Peyer's patch (tissue), 4 donors: ENCODE data around the gene NAB1. TPM values are rescaled to one million over a fixed set of nuclear protein-coding genes. Genes with fewer than 3 reads are reported as not detected.

Source experiments
- DNase-seq, 3 donors: peaks; one replicate each; pipeline ENCODE4 v3.0.0-alpha.2; 2017 to 2019
- H3K27ac ChIP-seq, 4 donors: fragments of 200-600 bp; sonication (generic); one replicate each; pipeline ENCODE4 v1.5.1; 2016 to 2019
- H3K27me3 ChIP-seq, 2 donors: fragments of 200-600 bp; sonication (generic); one replicate each; pipeline ENCODE4 v1.5.1; 2019
- H3K36me3 ChIP-seq, 3 donors: fragments of 200-600 bp; sonication (generic); one replicate each; pipeline ENCODE4 v1.5.1; 2016 to 2019
- H3K4me1 ChIP-seq, 4 donors: fragments of 200-600 bp; sonication (generic); one replicate each; pipeline ENCODE4 v1.5.1; 2016 to 2019
- H3K4me3 ChIP-seq, 4 donors: fragments of 200-600 bp; sonication (generic); 1 replicate in 3 of 4; 2 replicates in 1 of 4; pipeline ENCODE4 v1.5.1; 2016 to 2019; ENCODE audit warnings: mild to moderate bottlenecking in 1 of 4
- H3K9me3 ChIP-seq, 4 donors: fragments of 200-600 bp; sonication (generic); one replicate each; pipeline ENCODE4 v1.5.1; 2016 to 2019; ENCODE audit warnings: mild to moderate bottlenecking in 1 of 4
- POLR2A ChIP-seq, 2 donors: fragments of 450-650 bp; IDR thresholded peaks; one replicate each; pipeline ENCODE4 v1.5.1; 2017; ENCODE audit warnings: antibody characterized with exemption in 2 of 2, mild to moderate bottlenecking in 2 of 2, moderate library complexity in 2 of 2
- total RNA-seq, 4 donors: library from RNA; depleted of rRNA; stranded (reverse); fragments of >200 nt; gene quantifications; one replicate each; pipeline ENCODE4 v1.1.0, GENCODE V29; 2016
- TF ChIP-seq, protein P1 (sequence below), 6 experiments: fragments of 450-650 bp in 4 of 6; fragments of 200-600 bp in 2 of 6; sonication (generic) in 1 of 6; IDR thresholded peaks; one replicate each; pipeline ENCODE4 v1.5.1; 2017 to 2019; ENCODE audit warnings: antibody characterized with exemption in 6 of 6, mild to moderate bottlenecking in 3 of 6, moderate library complexity in 1 of 6

The NAB1 gene
- total RNA-seq, 4 donors from 2014 or later = 23.1 to 86.6 (median 31.3) TPM

DNA sequence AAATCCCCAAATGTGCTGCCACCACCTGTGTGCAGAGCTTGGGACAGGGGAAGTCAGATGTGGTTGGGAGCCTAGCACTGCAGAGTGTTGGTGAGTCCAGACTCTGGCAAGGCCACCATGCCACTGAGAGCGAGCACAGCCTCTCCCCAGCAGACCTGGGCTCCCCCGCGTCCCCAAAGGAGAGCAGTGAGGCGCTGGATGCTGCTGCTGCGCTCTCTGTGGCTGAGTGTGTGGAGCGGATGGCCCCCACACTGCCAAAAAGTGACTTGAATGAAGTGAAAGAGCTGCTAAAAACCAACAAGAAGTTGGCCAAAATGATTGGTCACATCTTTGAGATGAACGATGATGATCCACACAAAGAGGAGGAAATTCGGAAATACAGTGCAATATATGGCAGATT is 10.7 kb downstream of the NAB1 start:
- Histone ChIP-seq H3K9me3 (no peaks in the 10 kb centered on the region), H3K27ac (no peak overlapping the region), H3K4me3 (no peak overlapping the region), H3K36me3 (peaks cover 0 to 5% (median 0%) of the 10 kb centered on the region in 3 donors), H3K27me3 (no peaks in the 10 kb centered on the region), H3K4me1 (peaks cover 0 to 14% (median 0%) of the 10 kb centered on the region in 4 donors)
- no peak for DNase-seq
- TF ChIP-seq POLR2A (IDR thresholded peaks at IDR 0.05) = no peak

DNA sequence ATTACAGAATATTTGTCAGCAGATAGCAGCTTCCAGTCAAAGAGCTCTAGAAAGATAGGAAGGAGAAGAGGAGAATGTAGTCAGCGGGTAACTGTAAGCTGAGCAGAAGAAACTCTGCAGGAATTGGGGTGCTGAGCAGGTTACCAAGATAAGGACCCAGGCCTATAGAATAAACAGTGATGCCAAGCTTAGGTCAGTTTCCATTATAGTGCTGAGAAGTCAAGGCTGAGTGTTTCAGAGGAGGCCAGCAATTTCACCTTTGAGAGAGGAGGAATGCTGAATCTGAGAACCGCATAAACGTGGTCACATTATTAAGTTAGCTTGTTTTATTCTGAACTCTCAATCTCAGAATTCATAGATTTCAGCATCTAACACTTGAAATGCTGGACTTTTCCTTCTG is 13.9 kb downstream of the NAB1 start:
- H3K4me1 ChIP-seq = peaks cover 0 to 5% (median 0%) of the 10 kb centered on the region in 4 donors
- H3K9me3 ChIP-seq = no peaks in the 10 kb centered on the region
- peaks cover 0 to 5% (median 0%) of the 10 kb centered on the region in 3 donors for H3K36me3 ChIP-seq
- no peak for DNase-seq
- TF ChIP-seq POLR2A (IDR thresholded peaks at IDR 0.05) = no peak
- TF ChIP-seq, protein P1, sequence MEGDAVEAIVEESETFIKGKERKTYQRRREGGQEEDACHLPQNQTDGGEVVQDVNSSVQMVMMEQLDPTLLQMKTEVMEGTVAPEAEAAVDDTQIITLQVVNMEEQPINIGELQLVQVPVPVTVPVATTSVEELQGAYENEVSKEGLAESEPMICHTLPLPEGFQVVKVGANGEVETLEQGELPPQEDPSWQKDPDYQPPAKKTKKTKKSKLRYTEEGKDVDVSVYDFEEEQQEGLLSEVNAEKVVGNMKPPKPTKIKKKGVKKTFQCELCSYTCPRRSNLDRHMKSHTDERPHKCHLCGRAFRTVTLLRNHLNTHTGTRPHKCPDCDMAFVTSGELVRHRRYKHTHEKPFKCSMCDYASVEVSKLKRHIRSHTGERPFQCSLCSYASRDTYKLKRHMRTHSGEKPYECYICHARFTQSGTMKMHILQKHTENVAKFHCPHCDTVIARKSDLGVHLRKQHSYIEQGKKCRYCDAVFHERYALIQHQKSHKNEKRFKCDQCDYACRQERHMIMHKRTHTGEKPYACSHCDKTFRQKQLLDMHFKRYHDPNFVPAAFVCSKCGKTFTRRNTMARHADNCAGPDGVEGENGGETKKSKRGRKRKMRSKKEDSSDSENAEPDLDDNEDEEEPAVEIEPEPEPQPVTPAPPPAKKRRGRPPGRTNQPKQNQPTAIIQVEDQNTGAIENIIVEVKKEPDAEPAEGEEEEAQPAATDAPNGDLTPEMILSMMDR (IDR thresholded peaks at IDR 0.05) = no peak
- H3K27me3 ChIP-seq = no peaks in the 10 kb centered on the region
- H3K4me3 ChIP-seq = no peak overlapping the region
- H3K27ac ChIP-seq = no peak overlapping the region

DNA sequence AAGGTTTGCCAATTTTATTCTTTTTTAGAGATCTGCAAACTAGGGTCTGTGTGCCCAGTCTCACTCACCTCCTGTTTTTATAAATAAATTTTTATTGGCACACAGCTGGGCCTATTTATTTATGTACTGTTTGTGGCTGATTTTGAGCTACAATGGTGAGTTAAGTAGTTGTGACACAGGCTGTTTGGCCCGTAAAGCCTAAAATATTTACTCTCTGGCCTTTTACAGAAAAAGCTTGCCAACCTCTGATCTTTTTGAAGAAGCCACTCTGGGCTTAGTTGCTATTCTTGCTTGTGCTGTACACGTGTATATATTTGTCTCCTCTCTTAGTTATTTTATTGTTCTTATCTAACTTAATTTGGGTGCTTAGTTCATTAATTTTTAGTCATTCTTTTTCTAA is 14.5 kb downstream of the NAB1 start:
- Histone ChIP-seq H3K4me3 (no peak overlapping the region), H3K27ac (no peak overlapping the region), H3K9me3 (no peaks in the 10 kb centered on the region), H3K27me3 (no peaks in the 10 kb centered on the region), H3K36me3 (peaks cover 0 to 5% (median 0%) of the 10 kb centered on the region in 3 donors), H3K4me1 (no peaks in the 10 kb centered on the region)
- no peak for DNase-seq
- no peak for TF ChIP-seq POLR2A (IDR thresholded peaks at IDR 0.05)
- TF ChIP-seq, protein P1 (IDR thresholded peaks at IDR 0.05) = no peak

DNA sequence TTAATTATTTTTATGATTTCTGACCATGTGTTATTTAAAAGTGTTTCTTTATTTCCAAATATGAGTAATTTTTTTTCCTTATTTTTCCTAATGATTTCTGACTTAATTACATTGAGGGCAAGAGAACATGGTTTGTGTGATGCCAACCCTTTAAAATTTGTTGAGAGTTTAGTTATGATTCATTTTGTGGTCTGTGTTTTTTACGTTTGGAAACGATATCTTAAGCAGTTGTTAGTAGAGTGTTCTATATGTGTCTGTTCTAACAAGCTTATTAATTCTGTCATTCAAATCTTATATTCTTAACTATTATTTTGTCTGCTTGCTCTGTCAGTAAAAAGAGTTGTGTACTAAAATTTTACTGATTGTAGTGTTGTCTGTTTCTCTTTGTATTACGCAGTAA is 15.0 kb downstream of the NAB1 start:
- H3K36me3 ChIP-seq = peaks cover 0 to 5% (median 0%) of the 10 kb centered on the region in 3 donors
- no peaks in the 10 kb centered on the region for H3K9me3 ChIP-seq
- no peak overlapping the region for H3K4me3 ChIP-seq
- TF ChIP-seq, protein P1 (IDR thresholded peaks at IDR 0.05) = no peak
- TF ChIP-seq POLR2A (IDR thresholded peaks at IDR 0.05) = no peak
- no peaks in the 10 kb centered on the region for H3K27me3 ChIP-seq
- no peak for DNase-seq
- no peak overlapping the region for H3K27ac ChIP-seq
- no peaks in the 10 kb centered on the region for H3K4me1 ChIP-seq

DNA sequence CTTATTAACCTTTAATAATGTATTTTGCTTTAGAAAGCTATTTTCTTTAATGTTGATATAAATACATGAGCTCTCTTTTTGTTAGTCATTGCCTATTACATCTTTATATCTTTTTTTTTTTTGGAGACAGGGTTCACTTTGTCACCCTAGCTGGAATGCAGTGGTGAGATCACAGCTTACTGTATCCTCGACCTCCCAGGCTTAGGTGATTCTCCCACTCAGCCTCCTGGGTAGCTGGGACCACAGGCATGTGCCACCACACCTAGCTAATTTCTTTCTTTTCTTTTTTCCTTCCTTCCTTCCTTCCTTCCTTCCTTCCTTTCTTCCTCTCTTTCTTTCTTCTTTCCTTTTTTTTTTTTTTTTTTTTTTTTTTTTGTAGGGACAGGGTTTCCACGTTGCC is 15.4 kb downstream of the NAB1 start:
- Histone ChIP-seq H3K27me3 (no peaks in the 10 kb centered on the region), H3K27ac (no peak overlapping the region), H3K4me3 (no peak overlapping the region), H3K4me1 (no peaks in the 10 kb centered on the region), H3K9me3 (no peaks in the 10 kb centered on the region), H3K36me3 (peaks cover 0 to 4% (median 0%) of the 10 kb centered on the region in 3 donors)
- no peak for DNase-seq
- TF ChIP-seq POLR2A (IDR thresholded peaks at IDR 0.05) = no peak
- TF ChIP-seq, protein P1 (IDR thresholded peaks at IDR 0.05) = no peak

DNA sequence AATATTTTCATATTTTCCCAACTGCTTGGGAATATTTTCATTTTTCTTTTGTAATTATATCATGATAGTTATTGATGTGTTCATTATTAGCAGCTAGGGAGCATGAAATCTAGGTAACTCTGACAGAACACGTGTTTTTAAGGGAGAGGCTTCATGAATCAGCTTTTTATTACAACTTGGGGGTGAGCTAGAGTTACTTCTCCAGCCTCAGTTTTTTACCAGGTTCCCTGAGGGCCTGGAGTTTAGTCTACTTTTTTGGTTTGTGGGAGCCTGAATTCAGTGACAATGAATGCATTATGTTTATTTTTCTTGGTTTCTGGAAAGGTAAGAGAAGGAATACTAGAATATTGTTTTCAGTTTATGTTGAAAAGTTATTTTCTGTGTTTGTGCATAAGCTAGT is 18.0 kb downstream of the NAB1 start:
- no peak for DNase-seq
- H3K27ac ChIP-seq = no peak overlapping the region
- peaks cover 0 to 14% (median 0%) of the 10 kb centered on the region in 3 donors for H3K36me3 ChIP-seq
- no peaks in the 10 kb centered on the region for H3K27me3 ChIP-seq
- no peaks in the 10 kb centered on the region for H3K9me3 ChIP-seq
- TF ChIP-seq POLR2A (IDR thresholded peaks at IDR 0.05) = no peak
- TF ChIP-seq, protein P1 (IDR thresholded peaks at IDR 0.05) = no peak
- H3K4me3 ChIP-seq = no peak overlapping the region
- H3K4me1 ChIP-seq = no peaks in the 10 kb centered on the region
